HEK293 (cell line): ENCODE data around the gene PRMT7.
A peak's percentile ranks its signal among the peaks of the same experiment; 100 is the strongest.

Source experiments
- FEZF1 ChIP-seq: fragments of 450-650 bp; formaldehyde crosslinking; IDR thresholded peaks from 2 replicates; pipeline ENCODE4 v1.5.1; 2016; ENCODE audit warnings: missing biosample characterization, missing genetic modification characterization
- GLI2 ChIP-seq: fragments of 450-650 bp; formaldehyde crosslinking; IDR thresholded peaks from 2 replicates; pipeline ENCODE4; 2017; ENCODE audit warnings: missing biosample characterization, missing genetic modification characterization, low read depth, borderline replicate concordance
- GLI4 ChIP-seq: fragments of 450-650 bp; formaldehyde crosslinking; IDR thresholded peaks from 2 replicates; pipeline ENCODE4 v1.5.1; 2016; ENCODE audit warnings: missing biosample characterization, missing genetic modification characterization
- KLF1 ChIP-seq: fragments of 450-650 bp; formaldehyde crosslinking; IDR thresholded peaks from 2 replicates; pipeline ENCODE4 v1.5.1; 2016; ENCODE audit warnings: missing biosample characterization, missing genetic modification characterization
- PRDM1 ChIP-seq: fragments of 450-650 bp; formaldehyde crosslinking; IDR thresholded peaks from 2 replicates; pipeline ENCODE4; 2016; ENCODE audit warnings: missing biosample characterization, missing genetic modification characterization
- RBAK ChIP-seq: fragments of 450-650 bp; formaldehyde crosslinking; IDR thresholded peaks from 2 replicates; pipeline ENCODE4 v1.5.1; 2016; ENCODE audit warnings: missing biosample characterization, missing genetic modification characterization
- SCRT2 ChIP-seq: fragments of 450-650 bp; formaldehyde crosslinking; IDR thresholded peaks from 2 replicates; pipeline ENCODE4 v1.5.1; 2016; ENCODE audit warnings: missing biosample characterization, missing genetic modification characterization
- SP2 ChIP-seq: fragments of 450-650 bp; formaldehyde crosslinking; IDR thresholded peaks from 2 replicates; pipeline ENCODE4 v1.5.1; 2016; ENCODE audit warnings: missing biosample characterization, missing genetic modification characterization
- ZNF16 ChIP-seq: fragments of 450-650 bp; formaldehyde crosslinking; IDR thresholded peaks from 2 replicates; pipeline ENCODE4 v1.5.1; 2016; ENCODE audit warnings: low read depth, missing biosample characterization, missing genetic modification characterization
- ZNF202 ChIP-seq: fragments of 450-650 bp; formaldehyde crosslinking; IDR thresholded peaks from 2 replicates; pipeline ENCODE4 v1.5.1; 2016; ENCODE audit warnings: missing biosample characterization, missing genetic modification characterization, borderline replicate concordance
- ZNF24 ChIP-seq: fragments of 450-650 bp; formaldehyde crosslinking; IDR thresholded peaks from 2 replicates; pipeline ENCODE4 v1.5.1; 2016; ENCODE audit warnings: missing biosample characterization, missing genetic modification characterization
- ZNF274 ChIP-seq, 2 experiments: fragments of 200-500 bp in 1 of 2; fragments of 450-650 bp in 1 of 2; sonication (Bioruptor generic) in 1 of 2; formaldehyde crosslinking in 1 of 2; IDR thresholded peaks; 2 replicates each; pipeline versions ENCODE4 v1.5.1 to v1.6.1; 2014 to 2016; ENCODE audit warnings: borderline replicate concordance in 1 of 2, inconsistent platforms in 1 of 2, low read length in 1 of 2, missing biosample characterization in 1 of 2, missing genetic modification characterization in 1 of 2
- ZNF366 ChIP-seq: fragments of 450-650 bp; formaldehyde crosslinking; conservative IDR thresholded peaks from 2 replicates; pipeline ENCODE4 v1.5.1; 2016; ENCODE audit warnings: missing biosample characterization, missing genetic modification characterization
- ZNF391 ChIP-seq: fragments of 450-650 bp; formaldehyde crosslinking; IDR thresholded peaks from 2 replicates; pipeline ENCODE4 v1.5.1; 2016; ENCODE audit warnings: low read depth, missing biosample characterization, missing genetic modification characterization, borderline replicate concordance
- ZNF394 ChIP-seq: fragments of 450-650 bp; formaldehyde crosslinking; IDR thresholded peaks from 2 replicates; pipeline ENCODE4 v1.5.1; 2016; ENCODE audit warnings: missing biosample characterization, missing genetic modification characterization, mild to moderate bottlenecking, moderate library complexity, borderline replicate concordance
- ZNF48 ChIP-seq: fragments of 450-650 bp; formaldehyde crosslinking; IDR thresholded peaks from 2 replicates; pipeline ENCODE4 v1.5.1; 2016; ENCODE audit warnings: missing biosample characterization, missing genetic modification characterization
- ZNF521 ChIP-seq: fragments of 450-650 bp; formaldehyde crosslinking; IDR thresholded peaks from 2 replicates; pipeline ENCODE4 v1.5.1; 2017; ENCODE audit warnings: missing biosample characterization, mild to moderate bottlenecking, missing genetic modification characterization
- ZNF548 ChIP-seq: fragments of 450-650 bp; formaldehyde crosslinking; IDR thresholded peaks from 2 replicates; pipeline ENCODE4 v1.5.1; 2016; ENCODE audit warnings: missing biosample characterization, missing genetic modification characterization
- ZNF555 ChIP-seq: fragments of 450-650 bp; formaldehyde crosslinking; conservative IDR thresholded peaks from 2 replicates; pipeline ENCODE4 v1.5.1; 2017; ENCODE audit warnings: missing biosample characterization, mild to moderate bottlenecking, missing genetic modification characterization, inconsistent platforms
- ZNF600 ChIP-seq: fragments of 450-650 bp; formaldehyde crosslinking; IDR thresholded peaks from 2 replicates; pipeline ENCODE4 v1.5.1; 2016; ENCODE audit warnings: missing biosample characterization, missing genetic modification characterization
- ZNF623 ChIP-seq: fragments of 450-650 bp; formaldehyde crosslinking; IDR thresholded peaks from 2 replicates; pipeline ENCODE4 v1.5.1; 2016; ENCODE audit warnings: missing biosample characterization, missing genetic modification characterization
- ZNF624 ChIP-seq: fragments of 450-650 bp; formaldehyde crosslinking; IDR thresholded peaks from 2 replicates; pipeline ENCODE4 v1.5.1; 2017; ENCODE audit warnings: missing biosample characterization, missing genetic modification characterization
- ZNF660 ChIP-seq: fragments of 450-650 bp; IDR thresholded peaks from 2 replicates; pipeline ENCODE4 v1.5.1; 2018; ENCODE audit warnings: missing biosample characterization, mild to moderate bottlenecking, missing genetic modification characterization
- ZNF664 ChIP-seq: fragments of 450-650 bp; formaldehyde crosslinking; IDR thresholded peaks from 2 replicates; pipeline ENCODE4 v1.5.1; 2016; ENCODE audit warnings: missing biosample characterization, missing genetic modification characterization
- ZSCAN16 ChIP-seq: fragments of 450-650 bp; formaldehyde crosslinking; IDR thresholded peaks from 2 replicates; pipeline ENCODE4 v1.5.1; 2016; ENCODE audit warnings: missing biosample characterization, missing genetic modification characterization
- TF ChIP-seq, protein P1 (sequence below): fragments of 450-650 bp; formaldehyde crosslinking; IDR thresholded peaks from 2 replicates; pipeline ENCODE4 v1.5.1; 2016; ENCODE audit warnings: missing biosample characterization, missing genetic modification characterization
- TF ChIP-seq, protein P2 (sequence below): fragments of 450-650 bp; formaldehyde crosslinking; IDR thresholded peaks from 2 replicates; pipeline ENCODE4 v1.5.1; 2016; ENCODE audit warnings: missing biosample characterization, missing genetic modification characterization
- TF ChIP-seq, protein P3 (sequence below): fragments of 450-650 bp; formaldehyde crosslinking; conservative IDR thresholded peaks from 2 replicates; pipeline ENCODE4 v1.5.1; 2016; ENCODE audit warnings: low read depth, missing biosample characterization, missing genetic modification characterization
- TF ChIP-seq, protein P4 (sequence below): fragments of 450-650 bp; formaldehyde crosslinking; IDR thresholded peaks from 2 replicates; pipeline ENCODE4 v1.5.1; 2016; ENCODE audit warnings: missing biosample characterization, missing genetic modification characterization

The PRMT7 gene

DNA sequence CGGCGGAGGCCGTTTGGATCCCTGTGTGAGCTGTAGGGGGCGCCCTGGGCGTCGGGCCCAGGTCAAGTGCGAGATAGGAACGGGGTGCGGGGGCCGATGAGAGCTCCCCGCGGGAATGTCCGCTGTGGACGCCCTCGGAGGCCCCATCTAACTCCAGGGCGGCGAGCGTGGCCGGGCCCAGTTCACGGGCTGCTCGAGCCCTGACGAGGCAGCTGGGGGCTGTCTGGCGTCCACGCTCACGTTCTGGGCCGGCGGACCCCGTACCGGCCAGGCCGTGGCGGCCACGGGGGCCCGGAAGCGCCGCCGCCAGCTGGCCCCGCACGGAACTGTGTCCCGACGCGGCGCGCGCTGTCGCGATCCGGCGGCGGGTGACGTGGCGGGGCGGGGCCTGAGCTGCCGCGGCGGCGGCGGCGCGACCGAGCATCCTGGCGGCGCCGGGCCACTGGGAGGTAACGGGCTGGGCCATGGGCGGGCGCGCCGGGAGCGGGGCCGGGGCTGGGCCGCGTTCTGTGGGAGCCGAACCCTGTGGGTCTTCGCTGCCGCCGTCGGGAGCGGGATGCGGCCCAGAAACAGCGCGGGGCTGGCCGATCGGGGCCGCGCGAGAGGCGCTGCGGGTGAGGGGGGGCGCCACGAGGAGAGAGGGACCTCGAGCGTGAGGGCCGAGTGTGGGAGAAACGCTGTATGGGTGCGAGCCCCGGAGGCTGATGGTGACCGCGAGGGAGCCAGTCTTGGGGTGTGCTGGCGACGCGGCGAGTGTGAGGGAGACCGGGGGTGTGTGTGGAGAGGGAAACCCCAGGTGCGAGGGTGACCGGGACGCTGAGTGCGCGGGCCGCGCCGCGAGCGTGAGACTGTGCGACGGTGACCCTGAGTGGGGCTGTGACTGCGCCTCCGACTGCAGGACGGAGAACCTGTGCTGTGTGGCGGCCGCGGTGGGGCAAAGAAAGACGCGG, 46.4 kb upstream of the PRMT7 start, which contains the start of gene SLC7A6 (continued):
- TF ChIP-seq ZNF48: no peak
- 0 out of 2 replicates have a peak, but pooled peaks have one; percentile 37 for TF ChIP-seq ZNF391 (tag by site-specific recombination)
- TF ChIP-seq, protein P1, sequence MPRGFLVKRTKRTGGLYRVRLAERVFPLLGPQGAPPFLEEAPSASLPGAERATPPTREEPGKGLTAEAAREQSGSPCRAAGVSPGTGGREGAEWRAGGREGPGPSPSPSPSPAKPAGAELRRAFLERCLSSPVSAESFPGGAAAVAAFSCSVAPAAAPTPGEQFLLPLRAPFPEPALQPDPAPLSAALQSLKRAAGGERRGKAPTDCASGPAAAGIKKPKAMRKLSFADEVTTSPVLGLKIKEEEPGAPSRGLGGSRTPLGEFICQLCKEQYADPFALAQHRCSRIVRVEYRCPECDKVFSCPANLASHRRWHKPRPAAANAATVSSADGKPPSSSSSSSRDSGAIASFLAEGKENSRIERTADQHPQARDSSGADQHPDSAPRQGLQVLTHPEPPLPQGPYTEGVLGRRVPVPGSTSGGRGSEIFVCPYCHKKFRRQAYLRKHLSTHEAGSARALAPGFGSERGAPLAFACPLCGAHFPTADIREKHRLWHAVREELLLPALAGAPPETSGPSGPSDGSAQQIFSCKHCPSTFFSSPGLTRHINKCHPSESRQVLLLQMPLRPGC: no peak; the same call in 1 of the 2 replicates
- TF ChIP-seq SP2 (tag by site-specific recombination): 0 out of 2 replicates have a peak, but pooled peaks have one; percentile 12
- TF ChIP-seq, protein P2, sequence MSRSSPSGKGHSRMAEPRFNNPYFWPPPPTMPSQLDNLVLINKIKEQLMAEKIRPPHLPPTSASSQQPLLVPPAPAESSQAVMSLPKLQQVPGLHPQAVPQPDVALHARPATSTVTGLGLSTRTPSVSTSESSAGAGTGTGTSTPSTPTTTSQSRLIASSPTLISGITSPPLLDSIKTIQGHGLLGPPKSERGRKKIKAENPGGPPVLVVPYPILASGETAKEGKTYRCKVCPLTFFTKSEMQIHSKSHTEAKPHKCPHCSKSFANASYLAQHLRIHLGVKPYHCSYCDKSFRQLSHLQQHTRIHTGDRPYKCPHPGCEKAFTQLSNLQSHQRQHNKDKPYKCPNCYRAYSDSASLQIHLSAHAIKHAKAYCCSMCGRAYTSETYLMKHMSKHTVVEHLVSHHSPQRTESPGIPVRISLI (tag by site-specific recombination): no peak
- TF ChIP-seq, protein P3, sequence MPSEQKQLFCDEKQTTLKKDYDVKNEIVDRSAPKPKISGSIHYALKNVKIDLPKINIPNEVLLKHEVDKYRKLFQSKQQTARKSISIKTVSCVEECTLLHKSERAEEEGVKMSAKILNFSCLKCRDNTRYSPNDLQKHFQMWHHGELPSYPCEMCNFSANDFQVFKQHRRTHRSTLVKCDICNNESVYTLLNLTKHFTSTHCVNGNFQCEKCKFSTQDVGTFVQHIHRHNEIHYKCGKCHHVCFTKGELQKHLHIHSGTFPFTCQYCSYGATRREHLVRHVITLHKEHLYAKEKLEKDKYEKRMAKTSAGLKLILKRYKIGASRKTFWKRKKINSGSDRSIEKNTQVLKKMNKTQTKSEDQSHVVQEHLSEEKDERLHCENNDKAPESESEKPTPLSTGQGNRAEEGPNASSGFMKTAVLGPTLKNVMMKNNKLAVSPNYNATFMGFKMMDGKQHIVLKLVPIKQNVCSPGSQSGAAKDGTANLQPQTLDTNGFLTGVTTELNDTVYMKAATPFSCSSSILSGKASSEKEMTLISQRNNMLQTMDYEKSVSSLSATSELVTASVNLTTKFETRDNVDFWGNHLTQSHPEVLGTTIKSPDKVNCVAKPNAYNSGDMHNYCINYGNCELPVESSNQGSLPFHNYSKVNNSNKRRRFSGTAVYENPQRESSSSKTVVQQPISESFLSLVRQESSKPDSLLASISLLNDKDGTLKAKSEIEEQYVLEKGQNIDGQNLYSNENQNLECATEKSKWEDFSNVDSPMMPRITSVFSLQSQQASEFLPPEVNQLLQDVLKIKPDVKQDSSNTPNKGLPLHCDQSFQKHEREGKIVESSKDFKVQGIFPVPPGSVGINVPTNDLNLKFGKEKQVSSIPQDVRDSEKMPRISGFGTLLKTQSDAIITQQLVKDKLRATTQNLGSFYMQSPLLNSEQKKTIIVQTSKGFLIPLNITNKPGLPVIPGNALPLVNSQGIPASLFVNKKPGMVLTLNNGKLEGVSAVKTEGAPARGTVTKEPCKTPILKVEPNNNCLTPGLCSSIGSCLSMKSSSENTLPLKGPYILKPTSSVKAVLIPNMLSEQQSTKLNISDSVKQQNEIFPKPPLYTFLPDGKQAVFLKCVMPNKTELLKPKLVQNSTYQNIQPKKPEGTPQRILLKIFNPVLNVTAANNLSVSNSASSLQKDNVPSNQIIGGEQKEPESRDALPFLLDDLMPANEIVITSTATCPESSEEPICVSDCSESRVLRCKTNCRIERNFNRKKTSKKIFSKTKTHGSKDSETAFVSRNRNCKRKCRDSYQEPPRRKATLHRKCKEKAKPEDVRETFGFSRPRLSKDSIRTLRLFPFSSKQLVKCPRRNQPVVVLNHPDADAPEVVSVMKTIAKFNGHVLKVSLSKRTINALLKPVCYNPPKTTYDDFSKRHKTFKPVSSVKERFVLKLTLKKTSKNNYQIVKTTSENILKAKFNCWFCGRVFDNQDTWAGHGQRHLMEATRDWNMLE (tag by site-specific recombination): no peak
- no peak for TF ChIP-seq SCRT2
- TF ChIP-seq KLF1 (tag by site-specific recombination): peak; percentile 61
- no peak for TF ChIP-seq ZNF664 (tag by site-specific recombination)
- TF ChIP-seq ZNF274 (IDR thresholded peaks at IDR 0.05; ENCODE audit: low read length): no peak
- TF ChIP-seq ZNF274 (tag by site-specific recombination; IDR thresholded peaks at IDR 0.05; ENCODE audit: borderline replicate concordance): no peak
- TF ChIP-seq RBAK (tag by site-specific recombination): no peak
- no peak for TF ChIP-seq ZNF521 (tag by site-specific recombination)
- no peak for TF ChIP-seq FEZF1 (tag by site-specific recombination)
- TF ChIP-seq GLI2 (tag by site-specific recombination): no peak
- no peak for TF ChIP-seq ZNF548 (tag by site-specific recombination)
- no peak; the same call in none of the 2 replicates for TF ChIP-seq ZNF660 (tag by site-specific recombination)
- no peak for TF ChIP-seq ZNF16 (tag by site-specific recombination)
- TF ChIP-seq, protein P4, sequence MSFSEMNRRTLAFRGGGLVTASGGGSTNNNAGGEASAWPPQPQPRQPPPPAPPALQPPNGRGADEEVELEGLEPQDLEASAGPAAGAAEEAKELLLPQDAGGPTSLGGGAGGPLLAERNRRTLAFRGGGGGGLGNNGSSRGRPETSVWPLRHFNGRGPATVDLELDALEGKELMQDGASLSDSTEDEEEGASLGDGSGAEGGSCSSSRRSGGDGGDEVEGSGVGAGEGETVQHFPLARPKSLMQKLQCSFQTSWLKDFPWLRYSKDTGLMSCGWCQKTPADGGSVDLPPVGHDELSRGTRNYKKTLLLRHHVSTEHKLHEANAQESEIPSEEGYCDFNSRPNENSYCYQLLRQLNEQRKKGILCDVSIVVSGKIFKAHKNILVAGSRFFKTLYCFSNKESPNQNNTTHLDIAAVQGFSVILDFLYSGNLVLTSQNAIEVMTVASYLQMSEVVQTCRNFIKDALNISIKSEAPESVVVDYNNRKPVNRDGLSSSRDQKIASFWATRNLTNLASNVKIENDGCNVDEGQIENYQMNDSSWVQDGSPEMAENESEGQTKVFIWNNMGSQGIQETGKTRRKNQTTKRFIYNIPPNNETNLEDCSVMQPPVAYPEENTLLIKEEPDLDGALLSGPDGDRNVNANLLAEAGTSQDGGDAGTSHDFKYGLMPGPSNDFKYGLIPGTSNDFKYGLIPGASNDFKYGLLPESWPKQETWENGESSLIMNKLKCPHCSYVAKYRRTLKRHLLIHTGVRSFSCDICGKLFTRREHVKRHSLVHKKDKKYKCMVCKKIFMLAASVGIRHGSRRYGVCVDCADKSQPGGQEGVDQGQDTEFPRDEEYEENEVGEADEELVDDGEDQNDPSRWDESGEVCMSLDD (tag by site-specific recombination): peak; percentile 66; the same call in 1 of the 2 replicates
- no peak for TF ChIP-seq PRDM1
- TF ChIP-seq ZNF600: 0 out of 2 replicates have a peak, but pooled peaks have one; percentile 23
- 0 out of 2 replicates have a peak, but pooled peaks have one; percentile 31 for TF ChIP-seq ZNF394 (tag by site-specific recombination)
- TF ChIP-seq ZNF24 (tag by site-specific recombination): no peak
- no peak for TF ChIP-seq ZSCAN16 (tag by site-specific recombination)
- TF ChIP-seq GLI4: 0 out of 2 replicates have a peak, but pooled peaks have one; percentile 67
- no peak for TF ChIP-seq ZNF624 (tag by site-specific recombination)
- TF ChIP-seq ZNF202 (tag by site-specific recombination): no peak
- TF ChIP-seq ZNF555 (tag by site-specific recombination): no peak
- no peak; the same call in 1 of the 2 replicates for TF ChIP-seq ZNF623 (tag by site-specific recombination)
- no peak for TF ChIP-seq ZNF366 (tag by site-specific recombination)
